Kidney epithelial cell (primary cell): Measurements from ENCODE around the gene FSTL5. TPM values are rescaled to one million over a fixed set of nuclear protein-coding genes. Genes with fewer than 3 reads are reported as not detected.
"Not testable (repeated sequence)": the region's sequence is repeated elsewhere in the genome, so short reads cannot be mapped to it uniquely, and the experiment has no call there.

Experiments used
- DNase-seq: peaks from one replicate; pipeline ENCODE4 v3.0.0-alpha.2; 2010; ENCODE audit warnings: low read depth
- H3K27me3 ChIP-seq: 2 replicates; pipeline ENCODE4 v1.6.0; 2011; ENCODE audit warnings: low read length; ENCODE audit not compliant: control insufficient read depth, insufficient read depth
- H3K36me3 ChIP-seq: 2 replicates; pipeline ENCODE4 v1.5.1; 2011; ENCODE audit warnings: low read length; ENCODE audit not compliant: control insufficient read depth, insufficient read depth
- H3K4me3 ChIP-seq: 2 replicates; pipeline ENCODE4 v1.5.1; 2011; ENCODE audit warnings: low read depth, mild to moderate bottlenecking, control low read depth, low read length
- total RNA-seq: library from RNA; depleted of rRNA; stranded (reverse); fragments of >200 nt; gene quantifications from 2 replicates; pipeline ENCODE4 v1.2.3, GENCODE V29; 2015
- TF ChIP-seq, protein P1 (sequence below): IDR thresholded peaks from 2 replicates; pipeline ENCODE4 v1.5.1; 2011; ENCODE audit warnings: mild to moderate bottlenecking, moderate library complexity, low read length, control low read depth, inconsistent platforms; ENCODE audit not compliant: insufficient read depth, poor library complexity, severe bottlenecking

FSTL5 gene
- total RNA-seq, 1 donor from 2014 or later, result not detected

DNA sequence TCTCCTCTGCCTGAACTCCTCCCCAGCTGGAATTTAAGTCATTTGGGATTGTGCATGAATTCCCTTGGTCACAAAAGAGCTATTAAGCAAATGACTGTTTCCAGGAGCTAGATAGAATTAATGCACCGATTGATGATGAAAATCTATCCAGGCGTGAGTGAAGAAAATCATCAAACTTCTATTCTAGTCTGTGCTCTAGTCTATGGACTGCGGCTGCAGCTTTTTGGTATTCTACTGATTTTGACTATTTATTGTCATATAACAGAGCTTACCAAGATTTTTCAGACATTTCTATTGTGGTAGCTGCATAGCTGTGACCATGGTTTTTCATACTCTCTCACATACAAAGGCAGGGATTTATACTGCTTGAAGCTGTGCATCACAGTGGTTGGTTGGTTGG is 403.8 kb downstream of the FSTL5 start:
- TF ChIP-seq, protein P1, sequence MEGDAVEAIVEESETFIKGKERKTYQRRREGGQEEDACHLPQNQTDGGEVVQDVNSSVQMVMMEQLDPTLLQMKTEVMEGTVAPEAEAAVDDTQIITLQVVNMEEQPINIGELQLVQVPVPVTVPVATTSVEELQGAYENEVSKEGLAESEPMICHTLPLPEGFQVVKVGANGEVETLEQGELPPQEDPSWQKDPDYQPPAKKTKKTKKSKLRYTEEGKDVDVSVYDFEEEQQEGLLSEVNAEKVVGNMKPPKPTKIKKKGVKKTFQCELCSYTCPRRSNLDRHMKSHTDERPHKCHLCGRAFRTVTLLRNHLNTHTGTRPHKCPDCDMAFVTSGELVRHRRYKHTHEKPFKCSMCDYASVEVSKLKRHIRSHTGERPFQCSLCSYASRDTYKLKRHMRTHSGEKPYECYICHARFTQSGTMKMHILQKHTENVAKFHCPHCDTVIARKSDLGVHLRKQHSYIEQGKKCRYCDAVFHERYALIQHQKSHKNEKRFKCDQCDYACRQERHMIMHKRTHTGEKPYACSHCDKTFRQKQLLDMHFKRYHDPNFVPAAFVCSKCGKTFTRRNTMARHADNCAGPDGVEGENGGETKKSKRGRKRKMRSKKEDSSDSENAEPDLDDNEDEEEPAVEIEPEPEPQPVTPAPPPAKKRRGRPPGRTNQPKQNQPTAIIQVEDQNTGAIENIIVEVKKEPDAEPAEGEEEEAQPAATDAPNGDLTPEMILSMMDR, result no peak
- Histone ChIP-seq H3K4me3 (no peak overlapping the region), H3K36me3 (no peaks in the 10 kb centered on the region), H3K27me3 (no peaks in the 10 kb centered on the region)
- DNase-seq, result no peak

DNA sequence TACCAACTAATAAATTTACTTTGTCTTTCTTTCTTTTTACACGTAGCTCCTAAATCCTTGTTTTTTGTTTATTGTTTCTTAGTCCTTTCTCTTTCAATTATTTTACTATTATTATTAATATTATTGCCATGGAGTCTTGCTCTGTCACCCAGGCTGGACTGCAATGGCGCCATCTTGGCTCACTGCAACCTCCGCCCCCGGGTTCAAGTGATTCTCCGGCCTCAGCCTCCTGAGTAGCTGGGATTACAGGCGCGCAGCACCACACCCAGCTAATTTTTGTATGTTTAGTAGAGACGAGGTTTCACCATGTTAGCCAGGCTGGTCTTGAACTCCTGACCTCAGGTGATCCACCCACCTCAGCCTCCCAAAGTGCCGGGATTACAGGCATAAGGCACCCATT is 405.4 kb downstream of the FSTL5 start:
- not testable (repeated sequence) for H3K36me3 ChIP-seq, DNase-seq, H3K4me3 ChIP-seq, H3K27me3 ChIP-seq

GRCh38 chr4:161728929-161729328 is 434.9 kb downstream of the FSTL5 start:
- TF ChIP-seq, protein P1, result no peak
- H3K4me3 ChIP-seq, result no peak overlapping the region
- H3K36me3 ChIP-seq, result no peaks in the 10 kb centered on the region
- no peak for DNase-seq
- H3K27me3 ChIP-seq, result no peaks in the 10 kb centered on the region

DNA sequence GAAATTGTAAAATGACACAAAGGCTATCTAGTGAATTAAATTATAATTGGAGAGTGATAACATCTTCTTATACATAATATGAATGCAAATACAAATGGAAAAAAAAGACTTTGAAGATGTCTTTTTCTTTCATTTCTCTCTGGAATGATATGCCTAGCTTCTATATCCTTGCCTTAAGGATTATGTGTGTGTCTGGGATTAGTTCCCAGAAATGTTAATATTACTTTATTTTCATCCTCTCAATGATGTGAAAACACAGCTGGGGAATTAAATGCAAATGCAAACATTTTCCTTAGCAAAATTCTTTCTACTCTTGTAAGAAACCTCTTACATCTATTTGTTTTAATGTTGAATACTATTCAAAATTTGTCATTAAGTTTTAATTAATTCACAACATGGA is 441.9 kb downstream of the FSTL5 start:
- Histone ChIP-seq H3K4me3 (no peak overlapping the region), H3K36me3 (no peaks in the 10 kb centered on the region), H3K27me3 (no peaks in the 10 kb centered on the region)
- TF ChIP-seq, protein P1, result no peak
- DNase-seq, result no peak

DNA sequence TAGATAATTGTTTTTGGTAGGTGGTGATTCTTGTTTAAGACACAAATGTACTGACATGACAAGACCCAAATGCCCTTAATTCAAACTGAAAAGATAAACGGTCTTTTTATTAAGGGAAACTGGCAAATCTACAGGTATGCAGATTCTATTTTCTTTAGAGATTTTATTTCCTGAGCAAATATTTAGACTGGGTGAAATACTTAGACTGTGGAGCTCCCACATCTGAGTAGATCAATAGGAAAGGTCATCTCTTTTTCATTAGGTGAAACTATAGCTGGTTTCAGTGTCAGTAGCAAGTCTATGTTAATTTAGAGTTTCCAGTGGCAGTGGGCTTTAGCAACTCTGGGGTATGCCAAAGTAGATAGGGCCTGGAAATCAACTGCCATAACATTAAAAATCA is 446.7 kb downstream of the FSTL5 start:
- no peaks in the 10 kb centered on the region for H3K27me3 ChIP-seq
- TF ChIP-seq, protein P1, result no peak
- no peaks in the 10 kb centered on the region for H3K36me3 ChIP-seq
- DNase-seq, result no peak
- H3K4me3 ChIP-seq, result no peak overlapping the region

- TF ChIP-seq, protein P1, result no peak
- Histone ChIP-seq H3K27me3 (no peaks in the 10 kb centered on the region), H3K36me3 (no peaks in the 10 kb centered on the region), H3K4me3 (no peak overlapping the region)
- no peak for DNase-seq
These were observed 448.9 kb downstream of the FSTL5 start for GRCh38 chr4:161714931-161715330.
